ENCODE measurements around the gene HIRIP3. TPM values are rescaled to one million over a fixed set of nuclear protein-coding genes. Genes with fewer than 3 reads are reported as not detected.

HIRIP3 gene
- total and polyA plus RNA-seq, 2 of the 8 experiments (the other 6 are each of a cell fraction or from before 2014, with no cell fraction given) = 11.9 to 18.5 TPM

DNA sequence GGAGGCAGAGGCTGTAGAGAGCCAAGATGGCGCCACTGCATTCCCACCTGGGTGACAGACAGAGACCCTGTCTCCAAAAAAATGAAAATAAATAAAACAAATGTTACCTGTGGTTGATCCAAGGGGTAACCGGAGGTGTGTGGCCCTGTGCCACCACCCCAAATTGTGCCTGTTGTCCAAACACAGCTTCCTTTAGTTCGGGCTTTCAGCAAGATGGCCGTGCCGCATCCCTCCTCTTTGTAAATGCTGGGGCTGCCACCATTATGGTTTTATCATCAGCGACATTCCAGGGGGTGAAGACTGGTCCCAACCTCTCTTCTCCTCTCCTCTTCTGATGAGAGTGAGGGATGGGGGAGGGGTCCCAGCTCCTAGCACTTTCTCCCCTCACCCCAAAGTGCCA is 27.5 kb upstream of the HIRIP3 start, which contains the start of gene C16orf92 (continued):
- TF ChIP-seq TEAD4 (IDR thresholded peaks at IDR 0.05; ENCODE audit: low read depth, low read length) = no peak
